HG02973 (cell line): ENCODE data around the gene MCFD2.

Experiments
- ATAC-seq: cut with Tn5 transposase; IDR thresholded peaks from one replicate; pipeline ENCODE4 v1.9.1; 2021; ENCODE audit warnings: moderate library complexity; ENCODE audit not compliant: unreplicated experiment

The MCFD2 gene

DNA sequence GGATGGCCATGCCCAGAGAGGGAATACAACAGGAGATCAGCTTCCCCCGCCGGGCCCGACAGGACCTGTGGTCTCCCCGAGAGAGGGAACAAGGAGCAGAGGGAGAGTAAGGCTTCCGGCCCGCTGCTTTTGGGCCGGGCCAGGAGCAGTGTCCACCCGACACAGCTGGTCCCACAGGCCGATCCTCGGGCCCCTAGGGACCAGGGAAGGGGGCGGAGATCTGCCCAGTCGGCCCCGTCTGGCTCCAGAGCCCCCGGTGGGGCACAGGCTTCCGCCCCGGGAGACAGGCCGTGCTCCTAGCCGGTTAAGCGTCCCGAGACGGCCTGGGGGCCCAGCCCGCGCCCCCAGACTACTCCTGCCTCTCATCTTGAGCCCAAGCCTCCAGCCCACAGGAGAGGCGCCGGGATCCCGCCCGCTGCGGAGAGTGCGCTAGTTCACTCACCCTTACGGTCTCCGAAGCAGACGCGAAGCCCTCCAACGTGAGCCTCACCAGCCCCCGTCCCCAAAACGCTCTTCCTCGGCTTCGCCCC is at the start of gene MCFD2:
Gene MCFD2 (minus strand): TSS at position 526 of the 530 bp plus-strand sequence. CDS start 6,635 bp downstream, outside the sequence.
- ATAC-seq: peak; percentile 9

DNA sequence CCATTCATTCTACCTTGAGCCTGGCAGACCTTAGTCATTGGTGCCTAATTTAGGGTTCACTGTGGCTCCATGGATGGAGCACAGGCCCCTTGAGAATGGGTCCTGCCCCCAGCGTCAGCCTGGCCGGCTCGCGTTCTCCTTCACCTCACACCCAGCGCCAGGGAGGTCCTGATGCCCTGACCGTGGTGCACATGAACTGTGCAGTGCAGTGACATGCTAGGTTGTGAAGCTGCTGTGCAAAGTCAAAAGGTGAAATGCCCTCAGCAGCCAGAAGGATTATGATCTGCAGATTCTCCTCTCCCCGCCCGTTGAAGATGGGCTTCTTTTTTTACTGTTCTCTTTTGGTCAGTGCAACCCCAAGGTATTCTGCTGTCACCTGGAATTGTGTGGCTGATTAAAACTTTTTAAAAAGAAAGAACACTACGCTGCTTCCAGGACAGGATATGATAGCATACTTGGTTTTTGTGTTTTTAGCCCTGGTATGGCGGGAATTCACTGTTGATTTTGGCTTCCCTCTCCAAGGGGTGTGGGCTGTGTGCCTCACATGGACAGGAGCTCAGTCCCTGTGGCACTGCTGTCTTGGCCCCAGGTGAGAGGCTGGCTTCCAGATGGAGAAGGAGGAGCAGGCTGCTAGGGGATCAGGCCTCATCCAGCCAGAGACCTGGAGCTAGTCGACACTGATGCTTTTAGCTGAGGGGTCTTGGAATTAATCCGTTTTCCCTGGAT is 49.4 kb upstream of the MCFD2 start:
- ATAC-seq: no peak

DNA sequence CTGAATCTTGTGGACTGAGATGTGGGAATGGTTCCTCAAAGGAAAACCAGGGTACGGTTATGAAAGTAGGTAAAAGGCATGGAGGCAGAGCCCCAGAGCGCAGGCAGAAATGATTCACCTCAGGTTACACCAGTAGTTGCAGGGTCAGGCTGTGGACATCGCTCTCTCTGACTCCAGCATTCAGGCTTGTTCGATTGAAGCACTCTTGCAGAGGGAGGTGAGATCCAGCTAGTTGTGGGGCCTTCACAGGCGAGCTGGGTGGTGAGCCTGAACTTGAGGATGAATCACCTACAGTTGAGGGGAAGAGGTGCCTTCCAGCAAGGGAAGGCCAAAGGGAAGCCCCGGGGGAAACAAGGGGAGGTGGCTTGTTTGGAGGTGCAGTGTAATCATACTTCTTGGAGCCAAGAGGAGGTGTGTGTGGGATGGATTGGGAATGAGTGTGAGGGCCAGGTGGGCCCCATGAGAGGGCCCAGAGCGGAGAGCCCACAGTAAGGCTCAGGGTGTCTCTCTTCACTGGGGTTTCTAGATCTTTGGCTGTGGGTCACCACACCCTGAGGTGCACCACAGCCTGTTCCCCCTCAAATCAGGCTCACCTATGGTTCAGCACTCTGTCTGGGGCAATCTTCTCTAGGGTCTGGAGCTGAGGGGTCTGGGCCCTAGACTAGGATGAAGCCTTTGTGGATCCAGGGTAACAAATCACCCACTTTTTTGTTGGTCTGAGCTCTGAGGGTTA is 48.5 kb upstream of the MCFD2 start:
- ATAC-seq: no peak

DNA sequence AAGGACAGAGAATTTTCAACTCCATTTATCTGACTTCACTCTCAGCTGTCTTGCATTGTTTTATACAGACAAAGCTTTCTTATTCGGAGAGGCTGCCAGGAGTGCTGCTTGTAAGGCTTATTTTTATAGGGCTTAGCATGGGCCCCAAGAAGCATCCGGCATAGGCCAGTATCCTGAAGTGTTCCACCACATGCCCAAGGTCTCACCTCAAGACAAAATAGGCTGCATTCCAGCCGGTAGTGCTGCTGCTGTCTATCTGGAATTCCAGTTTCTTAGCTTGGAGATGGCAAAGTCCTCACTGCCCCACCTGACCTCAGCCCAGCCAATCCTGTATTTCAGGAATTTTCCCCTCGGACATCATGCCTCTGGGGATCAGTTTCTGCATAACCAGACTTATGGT is 47.6 kb upstream of the MCFD2 start:
- ATAC-seq: no peak

DNA sequence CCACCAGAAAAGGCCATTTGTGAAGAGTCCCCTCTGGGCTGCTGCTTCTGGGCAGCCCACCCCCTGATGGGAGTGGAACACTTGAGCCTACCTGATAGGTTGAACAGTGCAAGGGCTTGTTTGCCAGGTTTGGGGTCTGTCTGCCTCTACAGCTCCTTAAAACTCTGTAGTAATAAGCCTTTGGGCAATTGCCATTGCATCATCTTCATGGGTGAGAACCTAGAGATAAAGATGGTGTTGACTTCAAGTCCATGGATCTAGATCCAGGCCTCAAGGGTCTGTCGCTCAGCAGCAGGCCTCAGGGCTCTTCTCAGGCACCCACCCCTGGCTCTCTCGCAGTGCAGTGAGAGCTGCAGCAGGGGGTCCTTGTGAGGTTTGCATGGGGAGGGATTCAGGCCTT is 47.1 kb upstream of the MCFD2 start:
- no peak for ATAC-seq

DNA sequence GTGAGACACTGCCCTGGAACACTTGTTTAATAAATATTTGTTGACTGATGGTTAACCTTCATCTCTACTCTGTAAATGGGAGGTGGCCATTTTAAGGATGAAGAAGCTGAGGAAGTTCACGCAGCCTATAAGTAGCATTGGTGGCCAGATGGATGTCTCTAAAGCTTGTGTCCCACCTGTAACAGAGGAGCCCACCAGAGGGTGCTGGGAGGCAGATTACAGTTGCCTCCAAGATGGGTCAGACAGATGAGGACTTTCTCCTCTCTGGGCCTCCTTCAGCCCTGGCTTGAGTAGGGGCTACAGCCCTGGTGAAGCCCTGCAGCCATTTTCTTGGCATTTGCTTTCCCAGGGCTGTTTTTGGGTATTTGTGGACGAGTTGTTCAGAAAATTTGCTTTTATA is 45.0 kb upstream of the MCFD2 start:
- no peak for ATAC-seq

DNA sequence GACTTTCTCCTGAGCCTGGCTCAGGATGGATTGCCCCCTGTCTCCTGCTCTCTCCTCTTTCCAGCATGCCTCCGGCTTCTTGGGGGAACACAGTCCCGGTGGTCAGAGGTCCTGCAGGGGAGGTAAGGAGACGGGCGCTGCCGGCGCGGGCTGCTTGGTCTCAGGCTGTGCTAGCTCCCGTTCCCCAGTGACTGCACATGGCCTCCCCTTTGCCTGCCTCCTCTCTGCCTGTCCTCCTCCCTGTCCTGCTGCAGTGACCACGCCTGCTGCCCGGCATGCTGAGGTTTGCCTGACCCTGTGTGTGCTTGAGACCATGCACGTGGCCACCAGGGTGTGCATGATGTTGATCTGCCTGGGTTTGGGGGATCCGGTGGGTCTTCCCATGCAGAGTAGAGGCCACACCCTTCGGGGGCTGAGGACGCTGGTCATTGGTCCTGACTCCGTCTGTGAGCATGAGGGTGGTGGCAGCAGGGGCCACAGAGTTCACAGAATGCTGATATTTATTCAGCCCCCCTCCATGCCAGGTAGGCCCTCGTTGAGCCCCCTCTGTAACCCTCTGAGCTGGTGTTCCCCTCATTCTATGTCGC is 42.9 kb upstream of the MCFD2 start:
- ATAC-seq: no peak

DNA sequence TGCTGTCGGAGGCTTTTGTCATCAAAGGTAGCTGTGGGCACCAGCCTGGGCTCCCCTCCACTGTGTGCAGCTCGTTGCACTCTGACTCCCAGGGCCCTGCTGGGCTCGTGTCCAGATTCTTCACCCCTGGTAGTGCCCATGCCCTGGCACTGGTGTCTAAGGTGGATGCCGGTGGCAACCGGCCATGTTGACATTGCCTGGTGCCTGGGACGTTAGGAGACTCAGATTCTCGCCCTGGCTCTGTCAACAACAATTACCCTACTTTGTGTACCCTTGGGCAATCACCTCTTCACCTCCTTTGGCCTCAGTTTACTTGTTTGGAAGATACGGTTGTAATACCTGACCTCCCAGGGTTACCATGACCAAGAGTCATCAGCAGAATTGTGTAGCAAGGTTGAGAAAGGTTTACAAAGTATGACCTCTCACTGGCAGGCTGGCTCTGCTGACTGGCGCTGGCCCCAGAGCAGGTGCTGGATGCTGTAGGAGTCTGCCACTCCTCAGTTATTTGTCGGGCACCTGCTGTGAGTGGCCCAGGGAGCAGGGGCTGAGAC is 41.5 kb upstream of the MCFD2 start:
- ATAC-seq: no peak

DNA sequence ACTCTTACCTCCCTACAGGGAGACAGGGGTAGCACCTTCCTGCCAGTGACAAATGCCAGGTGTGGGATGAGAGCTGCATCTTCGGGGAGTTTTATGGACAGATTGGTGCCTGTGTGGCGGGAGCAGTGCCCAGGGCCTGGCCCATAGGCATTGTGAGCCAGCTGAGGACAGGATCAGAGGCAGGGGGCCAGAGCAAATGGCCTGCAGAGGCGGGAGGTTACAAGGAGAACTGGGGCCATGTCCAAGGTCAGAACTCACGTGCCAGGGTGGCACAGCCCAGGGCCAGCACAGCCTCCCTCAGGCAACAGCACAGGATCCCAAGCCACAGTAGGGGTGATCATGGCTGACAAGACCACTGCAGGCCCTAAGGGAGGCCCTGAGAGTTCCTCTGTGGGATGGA is 40.2 kb upstream of the MCFD2 start:
- ATAC-seq: no peak

DNA sequence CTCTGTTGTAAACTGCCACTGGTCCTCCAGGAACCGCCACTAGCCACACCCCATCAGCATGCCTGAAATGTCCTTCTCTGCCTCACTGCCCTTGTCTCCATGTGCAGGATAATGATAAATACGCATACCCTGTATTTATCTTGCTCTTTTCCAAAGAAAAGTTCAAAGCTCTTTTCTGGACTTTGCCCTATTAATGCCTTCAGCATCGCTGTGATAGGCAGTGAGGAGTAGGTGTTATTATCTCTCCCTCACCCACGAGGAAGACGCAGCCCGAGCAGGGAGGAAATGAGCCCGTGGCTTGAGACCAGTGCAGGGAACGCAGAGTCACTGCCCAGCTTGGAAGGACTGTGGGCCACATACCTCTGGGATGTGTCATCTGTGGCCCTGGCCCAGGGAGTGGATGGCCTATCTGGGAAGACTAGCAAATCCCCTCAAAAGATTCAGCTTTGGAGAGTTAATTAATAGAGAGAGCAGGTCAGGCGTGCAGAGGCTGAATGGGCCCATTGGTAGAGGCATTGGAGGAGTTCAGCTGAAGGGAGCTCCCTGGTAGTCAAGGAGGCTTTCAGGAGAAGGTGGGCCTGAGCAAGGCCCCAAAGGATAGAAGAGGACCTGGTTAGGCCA is 39.5 kb upstream of the MCFD2 start:
- ATAC-seq: no peak

DNA sequence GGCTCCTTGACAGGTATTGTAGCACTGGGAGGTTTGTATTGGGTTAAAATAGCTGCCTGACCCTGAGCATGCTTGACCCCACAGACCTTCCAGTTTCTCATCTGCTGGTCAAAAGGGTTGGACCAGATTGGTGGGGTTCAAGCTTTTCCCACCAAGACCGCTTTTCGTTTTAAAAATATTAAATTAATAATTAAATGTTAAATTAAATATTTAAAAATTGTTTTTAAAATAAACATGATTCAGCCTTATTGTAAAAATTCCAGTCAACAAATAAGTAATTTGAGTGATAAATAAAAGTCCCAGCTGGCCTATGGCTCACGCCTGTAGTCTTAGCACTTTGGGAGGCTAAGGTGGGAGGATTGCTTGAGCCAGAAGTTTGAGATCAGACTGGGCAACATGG is 36.6 kb upstream of the MCFD2 start:
- ATAC-seq: no peak

DNA sequence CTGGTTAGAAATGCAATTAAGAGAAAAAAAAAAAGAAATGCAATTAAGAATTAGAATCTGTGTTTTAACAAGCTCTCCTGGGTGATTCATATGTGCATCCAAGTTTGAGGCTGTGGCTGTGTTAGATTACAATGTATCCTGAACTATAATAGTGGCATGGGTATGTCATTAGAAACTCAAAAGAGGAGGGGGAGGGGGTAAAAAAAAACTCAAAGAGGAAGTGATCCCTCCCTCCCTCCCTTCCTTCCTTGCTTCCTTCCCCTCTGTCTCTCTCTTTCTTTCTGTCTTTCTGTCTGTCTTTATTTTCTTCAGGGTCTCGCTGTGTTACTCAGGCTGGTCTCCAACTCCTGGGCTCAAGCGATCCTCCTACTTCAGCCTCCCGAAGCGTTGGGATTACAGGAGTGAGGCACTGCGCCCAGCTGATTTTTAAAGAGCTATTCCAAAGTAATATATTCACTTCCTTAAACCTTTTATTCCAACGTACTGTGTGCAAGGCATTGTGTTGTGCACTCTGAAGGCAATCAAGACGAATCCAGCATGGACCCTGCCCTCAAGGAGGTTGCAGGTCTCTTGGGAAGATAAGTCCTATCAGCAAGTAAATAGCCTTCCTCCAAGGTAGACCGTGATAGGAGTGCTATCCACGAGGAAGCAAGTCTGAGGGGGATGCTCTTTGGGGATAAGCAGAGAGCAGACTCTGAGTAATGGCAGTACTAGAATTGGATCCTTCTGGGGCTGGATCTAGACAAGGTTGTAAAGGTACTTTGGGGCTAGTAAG is 35.9 kb upstream of the MCFD2 start:
- no peak for ATAC-seq

DNA sequence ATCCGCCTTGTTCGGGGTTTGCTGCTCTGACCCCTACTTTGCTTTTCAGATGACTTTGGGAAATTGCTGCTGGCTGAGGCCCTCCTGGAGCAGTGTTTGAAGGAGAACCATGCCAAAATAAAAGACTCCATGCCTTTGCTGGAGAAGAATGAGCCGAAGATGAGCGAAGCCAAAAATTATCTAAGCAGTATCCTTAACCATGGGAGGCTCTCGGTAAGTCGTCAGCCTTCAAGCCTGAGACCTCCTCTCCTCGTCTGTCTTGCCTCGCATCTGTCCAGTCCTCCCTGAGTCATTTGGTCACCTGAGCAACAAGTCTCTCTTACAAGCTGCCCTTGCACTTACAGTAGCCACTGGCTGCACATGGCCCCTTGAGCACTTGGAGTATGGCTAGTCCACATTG is 34.7 kb upstream of the MCFD2 start:
- ATAC-seq: no peak

DNA sequence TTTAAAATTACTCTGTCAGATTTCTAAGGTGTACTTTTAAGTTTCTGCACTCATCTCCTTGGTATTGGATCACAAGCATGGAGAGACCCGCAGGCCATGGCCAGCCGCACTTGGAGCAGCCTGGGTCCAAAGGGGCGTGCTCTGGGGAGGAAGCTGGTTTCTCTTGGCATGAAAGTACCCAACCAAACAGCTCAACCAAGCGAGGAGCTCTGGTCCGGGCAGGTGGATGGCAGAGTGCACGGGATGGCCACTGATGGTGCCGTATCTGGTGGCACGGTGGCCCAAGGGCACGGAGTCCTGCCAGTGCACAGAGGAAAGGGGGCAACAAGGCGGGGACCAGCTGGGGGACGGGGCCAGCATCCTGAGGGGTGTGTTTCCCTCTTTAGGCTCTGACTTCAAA is 32.2 kb upstream of the MCFD2 start:
- no peak for ATAC-seq

DNA sequence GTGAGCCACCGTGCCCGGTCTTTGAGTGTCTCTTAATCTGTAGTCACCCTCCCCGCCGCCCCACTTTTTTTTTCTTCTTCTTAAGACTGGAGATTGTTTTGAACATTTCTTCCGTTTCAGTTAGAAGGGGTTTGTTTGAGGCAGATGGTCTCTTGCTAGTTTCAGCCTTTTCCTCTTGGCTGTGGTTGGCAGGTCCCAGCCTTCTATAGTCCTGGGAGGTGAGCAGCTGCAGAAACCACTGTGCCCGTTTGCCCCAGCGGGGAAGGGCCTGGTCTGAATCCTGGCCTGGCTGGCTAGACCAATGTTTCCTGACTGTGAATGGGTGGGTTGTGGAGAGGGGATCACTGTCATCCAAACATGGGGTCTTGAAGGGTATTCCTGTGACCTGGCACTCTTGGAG is 30.1 kb upstream of the MCFD2 start:
- ATAC-seq: no peak

DNA sequence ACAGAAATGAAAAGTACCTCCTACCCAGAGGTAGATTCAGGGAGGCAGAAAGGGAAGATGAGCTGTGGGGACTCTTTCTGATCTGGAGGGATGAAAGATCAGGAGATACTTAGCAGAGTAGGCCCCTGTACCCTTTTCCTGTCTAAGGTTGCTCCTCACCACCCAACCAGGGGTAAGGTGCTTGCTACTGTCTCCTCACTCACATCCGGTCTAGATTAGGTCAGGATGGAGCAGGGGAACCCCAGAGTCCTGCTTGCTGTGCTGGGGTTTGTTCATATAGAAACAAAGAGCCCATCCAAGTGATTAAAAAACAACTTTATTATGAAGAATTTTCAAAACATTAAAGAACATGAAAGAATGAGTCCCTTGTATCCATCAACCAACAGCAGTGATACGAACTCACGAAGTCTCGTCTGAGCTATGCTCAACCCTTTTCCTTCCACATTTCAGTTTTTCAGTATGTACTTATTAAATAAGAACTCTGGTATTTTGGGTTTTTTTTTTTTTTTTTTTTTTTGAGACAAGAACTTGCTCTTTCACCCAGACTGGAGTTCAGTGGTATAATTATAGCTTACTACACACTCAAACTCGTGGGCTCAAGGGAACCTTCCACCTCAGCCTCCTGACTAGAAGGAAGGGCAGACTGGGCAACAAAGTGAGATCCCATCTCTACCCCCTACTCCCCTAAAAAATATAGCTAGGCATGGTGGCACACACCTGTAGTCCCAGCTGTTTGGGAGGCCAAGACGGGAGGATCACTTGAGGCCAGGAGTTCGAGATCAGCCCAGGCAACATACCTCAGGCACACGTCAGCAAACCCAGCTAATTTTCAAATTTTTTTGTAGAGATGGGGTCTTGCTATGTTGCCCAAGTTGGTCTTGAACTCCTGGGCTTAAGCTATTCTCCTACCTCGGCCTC is 28.5 kb upstream of the MCFD2 start:
- ATAC-seq: peak; percentile 32

DNA sequence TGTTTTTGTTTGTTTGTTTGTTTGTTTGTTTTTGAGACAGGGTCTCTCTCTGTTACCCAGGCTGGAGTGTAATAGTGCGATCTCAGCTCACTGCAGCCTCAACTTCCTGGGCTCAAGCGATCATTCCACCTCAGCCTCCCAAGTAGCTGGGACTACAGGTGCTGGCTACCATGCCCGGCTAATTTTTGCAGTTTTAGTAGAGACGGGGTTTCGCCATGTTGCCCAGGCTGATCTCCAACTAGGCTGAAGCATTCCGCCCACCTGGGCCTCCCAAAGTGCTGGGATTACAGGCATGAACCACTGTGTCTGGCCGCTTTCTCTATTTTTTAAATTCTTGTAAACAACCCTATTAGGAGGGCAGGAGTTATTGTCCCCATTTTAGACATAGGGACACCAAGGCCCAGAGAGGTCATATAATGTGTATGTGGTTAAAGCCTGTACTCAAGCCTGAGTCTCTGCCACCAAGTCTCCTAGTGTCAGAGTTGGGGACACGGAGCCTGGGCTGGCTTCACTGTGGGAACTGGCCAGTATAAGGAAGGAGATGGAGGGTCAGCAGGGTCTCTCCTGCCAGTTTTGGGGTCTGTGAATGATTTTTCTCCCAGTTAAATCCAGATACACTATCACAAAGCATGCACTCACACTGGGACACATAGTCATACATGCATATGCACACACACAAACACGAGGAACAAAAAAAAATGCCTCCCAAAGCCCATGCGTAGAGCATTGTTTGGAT is 27.5 kb upstream of the MCFD2 start:
- ATAC-seq: no peak

DNA sequence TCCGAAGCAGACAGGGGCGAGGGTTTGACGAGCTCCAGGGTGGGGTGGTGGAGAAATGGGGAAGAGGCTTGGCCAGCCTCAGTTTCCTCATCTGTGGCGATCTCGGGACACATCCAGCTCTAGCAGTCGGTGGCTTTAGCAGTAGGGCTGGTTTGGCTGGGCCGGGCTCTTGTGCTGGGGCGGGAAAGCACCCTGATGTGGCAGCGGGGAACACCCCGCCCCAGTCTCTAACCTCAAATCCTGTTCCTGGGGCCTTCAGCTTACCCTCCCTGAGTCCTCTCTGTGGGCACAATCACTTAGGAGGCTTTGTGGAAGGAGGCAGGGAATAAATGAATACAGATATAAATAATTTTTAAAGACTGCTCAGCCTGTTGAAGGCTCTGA is 26.5 kb upstream of the MCFD2 start:
- peak; percentile 28 for ATAC-seq
